ENCODE results near the gene TBC1D1.

Gene TBC1D1

DNA sequence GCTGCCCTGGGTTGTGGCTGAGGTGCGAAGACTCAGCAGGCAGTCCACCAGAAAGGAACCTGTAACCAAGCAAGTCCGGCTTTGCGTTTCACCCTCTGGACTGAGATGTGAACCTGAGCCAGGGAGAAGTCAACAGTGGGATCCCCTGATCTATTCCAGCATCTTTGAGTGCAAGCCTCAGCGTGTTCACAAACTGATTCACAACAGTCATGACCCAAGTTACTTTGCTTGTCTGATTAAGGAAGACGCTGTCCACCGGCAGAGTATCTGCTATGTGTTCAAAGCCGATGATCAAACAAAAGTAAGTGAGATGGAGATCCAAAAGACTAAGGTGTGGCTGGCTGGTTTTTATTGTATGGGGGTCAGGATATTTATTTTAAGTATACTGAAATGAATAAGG lies 11.3 kb downstream of the TBC1D1 start:
- no peak for DNase-seq (ENCODE audit: low read depth, low spot score)
- no peak overlapping the region for H3K4me3 ChIP-seq (ENCODE audit: insufficient read length, low read depth)
- H3K36me3 ChIP-seq (ENCODE audit: insufficient read depth, insufficient read length, low read length), result no peaks in the 10 kb centered on the region
- H3K9ac ChIP-seq (ENCODE audit: insufficient read length, low read depth), result no peak overlapping the region
- H3K27me3 ChIP-seq (ENCODE audit: insufficient read depth, insufficient read length), result no peaks in the 10 kb centered on the region
- no peaks in the 10 kb centered on the region for H3K4me1 ChIP-seq (ENCODE audit: insufficient read depth, insufficient read length)
- H3K9me3 ChIP-seq (ENCODE audit: insufficient read depth, low read length), result no peaks in the 10 kb centered on the region
- no peak for TF ChIP-seq YY1 (IDR thresholded peaks at IDR 0.05; ENCODE audit: insufficient read depth, insufficient read length)
- no peak for TF ChIP-seq ZNF274 (IDR thresholded peaks at IDR 0.05; ENCODE audit: low read depth, low read length)
- no peak for TF ChIP-seq SUZ12 (IDR thresholded peaks at IDR 0.05; ENCODE audit: extremely low read depth, insufficient read depth, insufficient read length)

DNA sequence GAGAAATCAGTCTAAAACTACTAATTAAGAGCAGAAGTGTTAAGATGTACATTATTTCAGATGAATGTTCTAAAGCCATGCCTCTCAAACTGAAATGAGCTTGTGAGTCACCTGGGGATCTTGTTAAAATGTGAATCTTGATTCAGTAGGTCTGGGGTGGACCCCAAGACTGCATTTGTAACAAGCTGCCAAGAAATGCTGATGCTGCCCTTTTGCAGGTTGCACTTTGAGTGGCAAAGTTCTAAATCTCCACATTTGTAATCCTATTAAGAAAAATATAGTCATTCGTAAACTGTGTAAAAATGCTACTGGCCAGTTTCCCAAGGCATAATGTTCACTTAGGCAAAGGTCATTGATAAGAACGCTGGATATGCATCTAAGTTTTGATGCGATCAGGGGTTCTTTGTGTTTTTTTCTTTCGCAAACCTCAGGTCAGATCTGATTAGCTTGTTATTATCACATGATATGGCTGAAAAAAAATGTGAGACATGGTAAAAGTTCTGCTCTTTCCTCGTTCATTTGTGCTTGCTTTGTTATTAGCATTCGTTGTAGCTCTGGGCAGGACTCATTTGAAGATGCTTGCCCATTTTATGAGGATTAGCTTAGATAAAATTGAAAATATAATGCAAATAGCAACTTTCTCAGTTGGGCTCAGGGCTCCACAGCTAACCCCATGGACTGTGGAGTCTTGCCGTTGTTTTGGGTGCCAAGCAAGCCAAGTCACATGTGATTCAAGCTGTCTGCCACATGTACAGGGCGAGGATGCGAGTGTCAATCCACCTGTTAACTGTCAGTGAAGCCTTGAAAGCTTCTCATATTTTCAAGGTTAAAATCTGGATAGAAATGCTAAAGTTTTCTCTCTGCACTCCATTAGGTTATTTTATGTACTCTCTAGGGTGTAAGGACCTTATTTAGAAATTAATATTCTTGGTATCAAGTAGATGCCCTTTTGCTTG lies 12.1 kb downstream of the TBC1D1 start:
- TF ChIP-seq ZNF274 (IDR thresholded peaks at IDR 0.05; ENCODE audit: low read depth, low read length) (no peak), YY1 (IDR thresholded peaks at IDR 0.05; ENCODE audit: insufficient read depth, insufficient read length) (no peak)
- Histone ChIP-seq H3K27me3 (ENCODE audit: insufficient read depth, insufficient read length) (no peaks in the 10 kb centered on the region), H3K4me3 (ENCODE audit: insufficient read length, low read depth) (no peak overlapping the region), H3K9me3 (ENCODE audit: insufficient read depth, low read length) (no peaks in the 10 kb centered on the region), H3K36me3 (ENCODE audit: insufficient read depth, insufficient read length, low read length) (no peaks in the 10 kb centered on the region), H3K9ac (ENCODE audit: insufficient read length, low read depth) (no peak overlapping the region), H3K4me1 (ENCODE audit: insufficient read depth, insufficient read length) (no peaks in the 10 kb centered on the region)
- no peak for DNase-seq (ENCODE audit: low read depth, low spot score)

DNA sequence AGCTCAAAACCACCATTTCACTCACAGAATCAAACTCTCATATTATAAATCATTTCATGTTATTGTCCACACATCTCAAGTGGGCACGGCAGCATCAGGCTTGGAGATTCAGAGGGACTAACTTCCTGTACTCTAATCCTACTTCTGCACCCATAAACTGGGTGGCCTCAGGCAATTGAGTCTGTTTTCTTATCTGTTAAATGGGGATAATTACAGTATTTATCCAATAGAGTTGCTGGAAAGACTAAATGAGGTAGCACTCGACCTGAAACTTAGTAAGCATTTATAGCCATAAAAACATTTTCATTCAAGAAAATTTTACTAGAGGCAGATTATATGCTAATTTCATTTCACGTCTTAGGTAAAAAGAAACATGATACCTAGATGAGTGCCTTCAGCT lies 13.0 kb downstream of the TBC1D1 start:
- Histone ChIP-seq H3K9ac (ENCODE audit: insufficient read length, low read depth) (no peak overlapping the region), H3K36me3 (ENCODE audit: insufficient read depth, insufficient read length, low read length) (no peaks in the 10 kb centered on the region), H3K27me3 (ENCODE audit: insufficient read depth, insufficient read length) (no peaks in the 10 kb centered on the region), H3K9me3 (ENCODE audit: insufficient read depth, low read length) (no peaks in the 10 kb centered on the region), H3K4me1 (ENCODE audit: insufficient read depth, insufficient read length) (no peaks in the 10 kb centered on the region), H3K4me3 (ENCODE audit: insufficient read length, low read depth) (no peak overlapping the region)
- TF ChIP-seq ZNF274 (IDR thresholded peaks at IDR 0.05; ENCODE audit: low read depth, low read length), result no peak
- no peak for TF ChIP-seq YY1 (IDR thresholded peaks at IDR 0.05; ENCODE audit: insufficient read depth, insufficient read length)
- TF ChIP-seq SUZ12 (IDR thresholded peaks at IDR 0.05; ENCODE audit: extremely low read depth, insufficient read depth, insufficient read length), result no peak
- DNase-seq (ENCODE audit: low read depth, low spot score), result no peak

DNA sequence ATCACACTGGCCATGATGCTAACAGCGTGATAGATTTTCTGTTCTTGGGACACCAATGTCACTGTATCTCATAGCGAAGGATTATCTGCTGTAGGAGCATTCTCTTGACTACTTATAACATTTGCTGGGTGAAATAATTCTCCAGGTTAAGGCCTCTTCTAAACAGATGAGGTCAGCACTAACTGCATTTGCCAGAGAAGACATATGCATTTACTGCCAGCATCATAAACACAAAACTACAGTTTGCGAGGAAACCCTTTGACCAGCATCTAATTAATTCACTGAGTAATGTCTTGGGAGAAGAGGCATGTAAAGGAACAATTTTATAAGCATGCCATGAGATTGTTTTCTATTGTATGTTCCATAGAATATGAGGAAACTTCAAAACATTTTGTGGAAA lies 13.9 kb downstream of the TBC1D1 start:
- no peaks in the 10 kb centered on the region for H3K27me3 ChIP-seq (ENCODE audit: insufficient read depth, insufficient read length)
- TF ChIP-seq ZNF274 (IDR thresholded peaks at IDR 0.05; ENCODE audit: low read depth, low read length) (no peak), SUZ12 (IDR thresholded peaks at IDR 0.05; ENCODE audit: extremely low read depth, insufficient read depth, insufficient read length) (no peak), YY1 (IDR thresholded peaks at IDR 0.05; ENCODE audit: insufficient read depth, insufficient read length) (no peak)
- no peak for DNase-seq (ENCODE audit: low read depth, low spot score)
- H3K4me3 ChIP-seq (ENCODE audit: insufficient read length, low read depth), result no peak overlapping the region
- no peaks in the 10 kb centered on the region for H3K4me1 ChIP-seq (ENCODE audit: insufficient read depth, insufficient read length)
- H3K9me3 ChIP-seq (ENCODE audit: insufficient read depth, low read length), result no peaks in the 10 kb centered on the region
- no peak overlapping the region for H3K9ac ChIP-seq (ENCODE audit: insufficient read length, low read depth)
- no peaks in the 10 kb centered on the region for H3K36me3 ChIP-seq (ENCODE audit: insufficient read depth, insufficient read length, low read length)

DNA sequence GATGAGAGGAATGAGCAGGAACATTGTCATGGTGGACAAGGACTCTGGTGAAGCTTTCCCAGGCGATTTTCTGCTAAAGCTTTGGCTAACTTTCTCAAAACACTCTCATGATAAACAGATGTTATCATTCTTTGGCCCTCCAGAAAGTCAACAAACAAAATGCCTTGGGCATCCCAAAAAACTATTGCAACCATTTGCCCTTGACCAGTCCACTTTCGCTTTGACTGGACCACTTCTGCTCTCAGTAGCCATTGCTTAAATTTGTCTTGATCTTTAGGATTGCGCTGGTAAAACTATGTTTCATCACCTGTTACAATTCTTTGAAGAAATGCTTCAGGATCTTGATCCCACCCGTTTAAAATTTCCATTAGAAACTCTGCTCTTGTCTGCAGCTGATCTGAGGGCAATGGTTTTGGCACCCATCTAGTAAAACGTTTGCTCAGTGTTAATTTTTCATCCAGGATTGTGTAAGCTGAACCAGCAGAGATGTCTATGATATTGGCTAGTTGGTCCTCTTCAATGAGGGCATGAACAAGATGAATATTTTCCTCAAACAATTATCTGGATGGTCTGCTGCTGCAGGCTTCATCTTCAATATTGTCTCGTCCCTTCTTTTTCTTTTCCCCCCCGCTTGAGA lies 14.8 kb downstream of the TBC1D1 start:
- Histone ChIP-seq H3K9ac (ENCODE audit: insufficient read length, low read depth) (no peak overlapping the region), H3K27me3 (ENCODE audit: insufficient read depth, insufficient read length) (no peaks in the 10 kb centered on the region), H3K36me3 (ENCODE audit: insufficient read depth, insufficient read length, low read length) (no peaks in the 10 kb centered on the region), H3K4me3 (ENCODE audit: insufficient read length, low read depth) (no peak overlapping the region), H3K4me1 (ENCODE audit: insufficient read depth, insufficient read length) (no peaks in the 10 kb centered on the region), H3K9me3 (ENCODE audit: insufficient read depth, low read length) (no peaks in the 10 kb centered on the region)
- DNase-seq (ENCODE audit: low read depth, low spot score), result no peak
- TF ChIP-seq YY1 (IDR thresholded peaks at IDR 0.05; ENCODE audit: insufficient read depth, insufficient read length) (no peak), SUZ12 (IDR thresholded peaks at IDR 0.05; ENCODE audit: extremely low read depth, insufficient read depth, insufficient read length) (no peak), ZNF274 (IDR thresholded peaks at IDR 0.05; ENCODE audit: low read depth, low read length) (no peak)

DNA sequence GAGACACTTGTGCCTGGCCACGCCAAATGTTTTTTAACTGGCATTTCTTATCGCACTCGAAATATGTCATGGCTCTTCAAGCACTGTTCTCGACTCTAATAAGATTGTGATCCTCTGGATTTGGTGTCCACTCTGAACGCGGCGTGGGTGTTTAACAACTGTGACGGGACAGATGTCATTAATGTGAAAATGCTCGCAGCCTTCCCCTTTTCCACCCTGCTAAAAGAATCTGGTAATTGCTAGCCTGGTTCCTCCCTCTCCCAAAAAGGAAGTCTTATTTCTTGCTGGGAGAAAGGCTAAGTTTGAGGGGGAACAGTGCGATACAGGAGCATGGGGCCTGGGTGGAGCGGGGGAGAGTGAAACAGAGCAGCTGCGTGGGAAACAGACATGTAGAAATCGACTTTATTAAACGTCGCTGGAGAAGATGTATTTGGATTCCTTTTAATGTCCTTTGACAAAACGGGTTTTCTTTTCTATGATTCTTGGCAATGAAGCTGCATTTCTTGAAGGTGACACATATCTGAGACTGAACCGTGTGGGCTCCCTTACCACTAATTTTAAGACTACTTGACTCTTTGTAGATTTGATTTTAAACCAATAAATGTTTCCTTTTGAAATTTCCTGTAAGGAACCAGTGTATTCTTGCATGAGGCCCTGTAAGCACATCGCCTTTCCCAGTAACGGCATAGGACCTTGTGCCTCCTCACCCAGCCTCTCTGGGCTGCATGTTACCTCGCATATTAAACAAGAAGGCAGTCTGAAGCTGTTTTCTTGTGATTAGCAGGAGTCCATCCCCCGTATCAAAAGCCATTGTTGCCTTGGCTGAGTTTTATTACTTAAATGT lies 17.8 kb downstream of the TBC1D1 start:
- Histone ChIP-seq H3K36me3 (ENCODE audit: insufficient read depth, insufficient read length, low read length) (no peaks in the 10 kb centered on the region), H3K9me3 (ENCODE audit: insufficient read depth, low read length) (no peaks in the 10 kb centered on the region), H3K4me3 (ENCODE audit: insufficient read length, low read depth) (no peak overlapping the region), H3K4me1 (ENCODE audit: insufficient read depth, insufficient read length) (no peaks in the 10 kb centered on the region), H3K27me3 (ENCODE audit: insufficient read depth, insufficient read length) (no peaks in the 10 kb centered on the region), H3K9ac (ENCODE audit: insufficient read length, low read depth) (no peak overlapping the region)
- DNase-seq (ENCODE audit: low read depth, low spot score), result no peak
- no peak for TF ChIP-seq ZNF274 (IDR thresholded peaks at IDR 0.05; ENCODE audit: low read depth, low read length)
- no peak for TF ChIP-seq SUZ12 (IDR thresholded peaks at IDR 0.05; ENCODE audit: extremely low read depth, insufficient read depth, insufficient read length)
- no peak for TF ChIP-seq YY1 (IDR thresholded peaks at IDR 0.05; ENCODE audit: insufficient read depth, insufficient read length)
